ENCODE results near the gene TCF12.

DNA sequence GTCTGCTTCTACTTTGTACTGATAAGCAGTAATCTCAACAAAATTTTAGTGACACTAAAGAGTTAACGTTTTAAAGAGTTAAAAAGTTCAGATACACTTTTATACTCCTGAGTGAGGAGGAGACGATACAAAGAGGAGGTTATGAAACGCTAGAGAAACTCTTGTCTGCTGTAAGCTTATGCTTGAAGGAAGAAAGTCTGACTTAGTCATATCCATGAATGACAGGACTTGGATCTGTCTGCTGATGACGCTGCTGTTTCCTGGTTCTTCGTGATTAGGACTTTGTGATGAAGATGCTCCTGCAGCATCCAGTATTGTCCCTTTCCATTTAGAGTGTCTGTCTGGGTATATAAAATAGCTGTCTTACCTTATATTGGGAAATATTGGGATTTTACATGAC, 15.8 kb downstream of the TCF12 start:
- TF ChIP-seq POLR2A (IDR thresholded peaks at IDR 0.05): no peak
- TF ChIP-seq CTCF (IDR thresholded peaks at IDR 0.05): no peak
